Measurements from ENCODE around the gene CDC27. TPM values are rescaled to one million over a fixed set of nuclear protein-coding genes. Genes with fewer than 3 reads are reported as not detected.
"Not testable (repeated sequence)": the region's sequence is repeated elsewhere in the genome, so short reads cannot be mapped to it uniquely, and the experiment has no call there.

CDC27 gene
- total RNA-seq, 1 donor from 2014 or later, result 112 TPM

DNA sequence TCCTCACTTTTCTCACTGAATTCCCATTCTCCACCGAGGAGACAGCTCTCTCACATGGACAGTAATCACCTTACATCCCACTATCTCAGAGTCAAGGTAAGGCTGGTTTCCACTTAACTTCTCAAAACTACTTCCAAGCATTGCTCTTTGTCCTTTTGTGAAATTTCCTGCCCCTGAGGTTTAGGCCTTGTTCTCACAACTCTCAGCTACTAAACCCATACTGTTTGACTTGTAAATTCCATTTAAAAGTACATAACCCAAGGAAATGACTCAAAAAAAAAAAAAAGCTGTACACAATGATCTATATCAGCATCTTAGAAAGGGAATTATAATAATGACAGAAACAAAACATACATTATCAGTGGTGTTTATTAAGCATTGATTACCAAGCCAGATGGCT lies 8.8 kb downstream of the CDC27 start:
- TF ChIP-seq, protein P1, sequence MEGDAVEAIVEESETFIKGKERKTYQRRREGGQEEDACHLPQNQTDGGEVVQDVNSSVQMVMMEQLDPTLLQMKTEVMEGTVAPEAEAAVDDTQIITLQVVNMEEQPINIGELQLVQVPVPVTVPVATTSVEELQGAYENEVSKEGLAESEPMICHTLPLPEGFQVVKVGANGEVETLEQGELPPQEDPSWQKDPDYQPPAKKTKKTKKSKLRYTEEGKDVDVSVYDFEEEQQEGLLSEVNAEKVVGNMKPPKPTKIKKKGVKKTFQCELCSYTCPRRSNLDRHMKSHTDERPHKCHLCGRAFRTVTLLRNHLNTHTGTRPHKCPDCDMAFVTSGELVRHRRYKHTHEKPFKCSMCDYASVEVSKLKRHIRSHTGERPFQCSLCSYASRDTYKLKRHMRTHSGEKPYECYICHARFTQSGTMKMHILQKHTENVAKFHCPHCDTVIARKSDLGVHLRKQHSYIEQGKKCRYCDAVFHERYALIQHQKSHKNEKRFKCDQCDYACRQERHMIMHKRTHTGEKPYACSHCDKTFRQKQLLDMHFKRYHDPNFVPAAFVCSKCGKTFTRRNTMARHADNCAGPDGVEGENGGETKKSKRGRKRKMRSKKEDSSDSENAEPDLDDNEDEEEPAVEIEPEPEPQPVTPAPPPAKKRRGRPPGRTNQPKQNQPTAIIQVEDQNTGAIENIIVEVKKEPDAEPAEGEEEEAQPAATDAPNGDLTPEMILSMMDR (IDR thresholded peaks at IDR 0.05), result no peak
- H3K9me3 ChIP-seq, result no peaks in the 10 kb centered on the region
- peaks cover 0 to 5% of the 10 kb centered on the region in 2 donors for H3K4me1 ChIP-seq

DNA sequence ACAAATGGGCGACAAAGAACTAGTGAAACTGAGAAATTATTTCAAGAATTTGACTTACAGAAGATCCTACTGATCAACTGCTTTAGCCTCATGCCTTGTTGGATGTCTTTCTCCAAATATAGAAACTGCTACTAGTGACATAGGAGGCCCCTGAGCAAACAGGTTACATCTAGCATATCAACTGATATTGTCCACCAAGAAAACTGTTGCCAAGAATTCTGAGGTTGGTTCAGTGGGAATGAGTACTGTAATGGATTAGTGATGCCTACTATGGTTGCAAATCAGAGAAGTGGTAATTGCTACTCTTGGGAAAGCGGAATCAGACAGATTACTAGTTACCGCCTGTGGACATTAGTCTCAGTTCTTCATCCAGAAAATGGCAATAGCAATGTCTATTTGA lies 10.0 kb downstream of the CDC27 start:
- H3K27ac ChIP-seq, result no peak overlapping the region
- TF ChIP-seq, protein P1 (IDR thresholded peaks at IDR 0.05), result no peak
- intact Hi-C loops (cut with DNase I), result no loop called here
- peaks cover 0 to 5% of the 10 kb centered on the region in 2 donors for H3K4me1 ChIP-seq
- peaks cover 17 to 22% of the 10 kb centered on the region in 2 donors for H3K36me3 ChIP-seq
- H3K9me3 ChIP-seq, result no peaks in the 10 kb centered on the region
- no peaks in the 10 kb centered on the region for H3K27me3 ChIP-seq
- H3K4me3 ChIP-seq, result no peak overlapping the region
- DNase-seq (ENCODE audit: low spot score in 2 of 2), result no peak

More for the DNA sequence above, 8.8 kb downstream of the CDC27 start:
- intact Hi-C loops (cut with DNase I), result no loop called here
- no peaks in the 10 kb centered on the region for H3K27me3 ChIP-seq
- DNase-seq (ENCODE audit: low spot score in 2 of 2), result no peak
- H3K36me3 ChIP-seq, result peaks cover 13 to 17% of the 10 kb centered on the region in 2 donors
- H3K4me3 ChIP-seq, result no peak overlapping the region
- no peak overlapping the region for H3K27ac ChIP-seq

DNA sequence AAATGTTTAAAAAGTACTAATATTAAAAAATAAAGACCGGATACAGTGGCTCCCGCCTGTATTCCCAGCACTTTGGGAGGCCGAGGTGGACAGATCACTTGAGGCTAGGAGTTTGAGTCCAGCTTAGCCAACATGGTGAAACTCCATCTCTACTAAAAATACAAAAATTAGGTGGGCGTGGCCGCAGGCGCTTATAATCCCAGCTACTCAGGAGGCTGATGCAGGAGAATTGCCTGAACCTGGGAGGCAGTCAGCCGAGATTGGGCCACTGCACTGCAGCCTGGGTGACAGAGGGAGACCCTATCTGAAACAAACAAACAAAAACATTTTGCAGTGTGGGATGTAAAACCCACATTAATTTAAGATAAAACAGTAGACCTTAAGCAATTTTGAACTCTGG lies 11.8 kb downstream of the CDC27 start:
- H3K27me3 ChIP-seq, result no peaks in the 10 kb centered on the region
- TF ChIP-seq, protein P1 (IDR thresholded peaks at IDR 0.05), result no peak
- H3K4me1 ChIP-seq, result peaks cover 0 to 2% of the 10 kb centered on the region in 2 donors
- no peak overlapping the region for H3K27ac ChIP-seq
- H3K9me3 ChIP-seq, result no peaks in the 10 kb centered on the region
- intact Hi-C loops (cut with DNase I), result no loop called here
- peaks cover 20 to 22% of the 10 kb centered on the region in 2 donors for H3K36me3 ChIP-seq
- no peak for DNase-seq (ENCODE audit: low spot score in 2 of 2)
- no peak overlapping the region for H3K4me3 ChIP-seq

DNA sequence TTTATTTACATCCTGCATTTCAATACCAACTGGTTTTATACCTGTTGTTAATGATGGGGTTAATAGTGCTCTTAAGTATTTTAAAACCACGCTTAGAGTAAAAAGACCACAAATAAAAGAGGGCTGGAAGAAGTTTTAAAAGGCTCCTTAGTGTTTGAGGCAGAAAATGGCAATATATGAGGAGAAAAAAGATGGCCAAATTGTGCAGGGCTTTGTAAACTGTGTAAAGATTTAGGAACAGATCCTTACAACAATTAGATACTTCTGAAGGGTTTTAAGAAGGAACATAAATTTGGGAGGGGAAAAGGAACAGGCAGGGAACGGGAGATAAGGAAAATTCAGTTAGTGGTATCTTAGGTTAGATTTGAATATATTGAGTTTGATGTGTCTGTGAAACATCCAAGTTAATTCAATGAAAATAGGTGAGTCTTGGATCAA lies 12.7 kb downstream of the CDC27 start:
- no peak overlapping the region for H3K4me3 ChIP-seq
- intact Hi-C loops (cut with DNase I), result no loop called here
- no peaks in the 10 kb centered on the region for H3K9me3 ChIP-seq
- peaks cover 20 to 22% of the 10 kb centered on the region in 2 donors for H3K36me3 ChIP-seq
- TF ChIP-seq, protein P1 (IDR thresholded peaks at IDR 0.05), result no peak
- H3K27me3 ChIP-seq, result no peaks in the 10 kb centered on the region
- peaks cover 0 to 2% of the 10 kb centered on the region in 2 donors for H3K4me1 ChIP-seq
- no peak overlapping the region for H3K27ac ChIP-seq
- DNase-seq (ENCODE audit: low spot score in 2 of 2), result no peak

DNA sequence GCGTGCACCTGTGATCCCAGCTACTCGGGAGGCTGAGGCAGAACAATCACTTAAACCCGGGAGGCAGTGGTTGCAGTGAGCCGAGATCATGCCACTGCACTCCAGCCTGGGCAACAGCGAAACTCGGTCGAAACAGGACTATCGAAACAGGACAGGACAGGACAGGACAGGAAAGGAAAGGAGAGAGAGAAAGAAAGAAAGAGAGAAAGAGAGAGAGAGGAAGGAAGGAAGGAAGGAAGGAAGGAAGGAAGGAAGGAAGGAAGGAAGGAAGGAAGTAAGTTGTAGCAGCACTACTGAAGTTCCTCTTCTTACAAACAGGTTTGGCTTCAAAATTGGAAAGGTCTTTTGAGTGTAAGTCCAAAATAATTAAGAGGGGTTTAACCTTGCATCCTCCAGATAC lies 14.3 kb downstream of the CDC27 start:
- DNase-seq (ENCODE audit: low spot score in 2 of 2); H3K4me1 ChIP-seq; H3K4me3 ChIP-seq; H3K27me3 ChIP-seq; H3K27ac ChIP-seq; H3K9me3 ChIP-seq; intact Hi-C loops (cut with DNase I): not testable (repeated sequence)
- H3K36me3 ChIP-seq, result peaks cover 24 to 30% of the 10 kb centered on the region in 2 donors

DNA sequence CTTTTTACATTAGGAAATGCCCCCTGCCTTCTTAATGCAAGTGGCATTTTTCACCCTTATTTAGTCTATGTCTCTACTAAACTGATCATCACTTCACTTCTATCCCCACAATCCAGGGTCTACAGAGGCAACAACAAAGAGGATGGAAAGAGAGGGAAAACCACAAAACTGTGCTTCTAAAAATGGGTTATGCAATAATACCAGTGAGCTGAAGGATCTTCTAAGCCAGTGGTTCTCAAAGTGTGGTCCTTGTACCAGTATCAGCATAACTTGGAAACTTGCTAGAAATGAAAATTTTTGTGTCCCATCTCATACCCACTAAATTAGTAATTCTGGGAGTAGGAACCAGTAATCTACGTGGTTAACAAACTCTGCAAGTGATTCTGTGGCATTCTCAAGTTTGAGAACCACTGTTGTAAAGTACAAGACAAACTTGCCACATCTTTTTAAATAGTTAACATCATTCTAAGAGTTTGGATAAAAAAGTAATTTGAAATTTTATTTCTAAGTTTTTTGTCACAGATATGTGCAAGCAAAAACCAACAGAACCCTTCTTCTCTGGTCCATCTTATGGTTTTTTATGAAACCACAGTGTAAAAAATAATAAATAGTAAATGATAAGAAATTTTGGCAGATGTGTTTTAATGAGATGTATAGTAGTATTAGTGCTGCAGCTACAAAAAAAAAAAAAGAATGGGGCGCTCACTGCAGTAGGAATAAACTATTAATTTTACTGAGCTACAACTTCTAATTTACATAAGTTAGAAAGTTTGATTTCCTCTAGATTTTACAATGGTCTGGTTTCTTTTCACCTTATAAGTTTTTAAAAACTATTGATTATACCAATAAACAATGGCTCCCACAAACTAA lies 16.2 kb downstream of the CDC27 start:
- intact Hi-C loops (cut with DNase I), result no loop called here

More for the DNA sequence above, 16.2 kb downstream of the CDC27 start:
- no peak overlapping the region for H3K27ac ChIP-seq
- no peak for DNase-seq (ENCODE audit: low spot score in 2 of 2)
- no peaks in the 10 kb centered on the region for H3K9me3 ChIP-seq
- no peaks in the 10 kb centered on the region for H3K4me1 ChIP-seq
- H3K4me3 ChIP-seq, result no peak overlapping the region
- no peaks in the 10 kb centered on the region for H3K27me3 ChIP-seq
- TF ChIP-seq, protein P1 (IDR thresholded peaks at IDR 0.05), result no peak
- peaks cover 30 to 37% of the 10 kb centered on the region in 2 donors for H3K36me3 ChIP-seq
